Breast epithelium (tissue), 4 donors: ENCODE measurements around the gene FAM20C. TPM values are rescaled to one million over a fixed set of nuclear protein-coding genes. Genes with fewer than 3 reads are reported as not detected.
A peak's percentile ranks its signal among the peaks of the same experiment; 100 is the strongest.

Experiments
- DNase-seq, 2 donors: peaks; one replicate each; pipeline ENCODE4 v3.0.0-alpha.2; 2019; ENCODE audit warnings: low spot score in 2 of 2
- H3K27ac ChIP-seq, 2 donors: fragments of 200-600 bp; sonication (generic) in 1 of 2; one replicate each; pipeline ENCODE4 v1.5.1; 2016 to 2019; ENCODE audit warnings: mild to moderate bottlenecking in 1 of 2
- H3K27me3 ChIP-seq, 2 donors: fragments of 200-600 bp; sonication (generic) in 1 of 2; one replicate each; pipeline versions ENCODE4 v1.5.1 to v1.6.0; 2017 to 2019; ENCODE audit warnings: control low read depth in 1 of 2, mild to moderate bottlenecking in 1 of 2
- H3K36me3 ChIP-seq: fragments of 200-600 bp; one replicate; pipeline ENCODE4 v1.5.1; 2019
- H3K4me1 ChIP-seq, 2 donors: fragments of 200-600 bp; sonication (generic); one replicate each; pipeline ENCODE4 v1.5.1; 2016 to 2019; ENCODE audit warnings: control low read depth in 1 of 2
- H3K4me3 ChIP-seq, 3 donors: fragments of 200-600 bp; sonication (generic); 1 replicate in 2 of 3; 2 replicates in 1 of 3; pipeline ENCODE4 v1.5.1; 2016 to 2019; ENCODE audit warnings: mild to moderate bottlenecking in 3 of 3, moderate library complexity in 2 of 3
- H3K9me3 ChIP-seq, 2 donors: fragments of 200-600 bp; sonication (generic) in 1 of 2; one replicate each; pipeline ENCODE4 v1.5.1; 2016 to 2019; ENCODE audit warnings: control low read depth in 1 of 2
- CTCF ChIP-seq, 3 donors: fragments of 450-650 bp; IDR thresholded peaks; one replicate each; pipeline ENCODE4 v1.5.1; 2016 to 2017; ENCODE audit warnings: antibody characterized with exemption in 3 of 3, mild to moderate bottlenecking in 3 of 3, moderate library complexity in 3 of 3
- POLR2A ChIP-seq: fragments of 450-650 bp; IDR thresholded peaks from one replicate; pipeline ENCODE4 v1.6.1; 2016; ENCODE audit warnings: antibody characterized with exemption, mild to moderate bottlenecking, moderate library complexity
- POLR2AphosphoS5 ChIP-seq, 3 donors: sonication (generic); formaldehyde crosslinking; IDR thresholded peaks; one replicate each; pipeline ENCODE4 v1.6.1; 2017; ENCODE audit warnings: antibody characterized with exemption in 3 of 3
- intact Hi-C: fragments of 100-400 bp; cut with DNase I; formaldehyde crosslinking; loops from one replicate; pipeline ENCODE4 v1.15.1; 2023; ENCODE audit warnings: low total_unique reads
- total RNA-seq, 3 donors: library from RNA; depleted of rRNA; stranded (reverse); fragments of >200 nt; gene quantifications; one replicate each; pipeline ENCODE4 v1.1.0, GENCODE V29; 2016

FAM20C gene
- total RNA-seq, 3 donors from 2014 or later: 30.7 to 73.7 (median 71.0) TPM

DNA sequence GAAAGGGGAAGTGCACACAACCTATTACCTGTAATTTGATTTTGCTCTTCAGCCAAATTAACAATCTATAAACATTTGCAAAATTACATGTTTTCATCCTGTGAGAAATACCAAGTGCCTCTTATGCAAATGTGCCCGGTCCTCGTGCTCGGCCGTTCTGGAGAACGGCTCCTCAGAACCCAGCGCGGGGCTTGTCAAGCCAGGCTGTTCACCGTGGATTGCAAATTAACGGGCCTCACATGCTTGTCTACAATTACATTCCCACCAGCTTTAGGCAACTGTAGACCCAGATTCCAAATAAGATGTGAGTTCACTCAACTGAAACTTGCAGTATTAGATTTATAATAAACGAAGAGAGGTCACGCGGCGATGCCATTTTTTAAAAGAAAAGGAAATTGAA, 106.4 kb downstream of the FAM20C start:
- no peak for DNase-seq
- Histone ChIP-seq H3K27me3 (peaks cover 0 to 23% of the 10 kb centered on the region in 2 donors), H3K9me3 (no peaks in the 10 kb centered on the region), H3K36me3 (no peaks in the 10 kb centered on the region), H3K4me3 (no peak overlapping the region), H3K27ac (no peak overlapping the region), H3K4me1 (no peaks in the 10 kb centered on the region)
- TF ChIP-seq CTCF (IDR thresholded peaks at IDR 0.05) (no peak), POLR2AphosphoS5 (IDR thresholded peaks at IDR 0.05) (no peak)
- intact Hi-C loops: no loop called here

DNA sequence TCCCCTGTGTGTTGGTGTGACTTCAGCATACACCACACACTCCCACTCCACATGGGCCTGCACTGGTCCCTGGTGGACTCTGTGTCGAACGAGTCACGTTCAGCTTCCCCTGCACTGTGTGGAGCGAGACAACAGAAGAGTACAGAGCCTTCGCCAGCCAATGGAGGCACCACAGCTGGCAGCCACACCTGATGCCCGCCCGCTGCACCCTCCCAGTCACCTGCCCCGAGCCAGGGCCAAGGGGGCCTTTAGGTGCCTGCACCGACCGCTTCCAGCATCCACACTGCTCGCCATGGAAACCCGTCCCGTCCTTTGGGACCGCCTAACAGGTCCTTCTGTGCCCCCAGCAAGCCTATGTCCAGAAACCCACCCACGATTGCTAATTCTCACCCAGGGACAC, 106.8 kb downstream of the FAM20C start:
- DNase-seq: peak in 1 of 2 donors; percentile 45
- TF ChIP-seq POLR2A: no peak
- TF ChIP-seq POLR2AphosphoS5 (IDR thresholded peaks at IDR 0.05): no peak
- TF ChIP-seq CTCF (IDR thresholded peaks at IDR 0.05): no peak
- Histone ChIP-seq H3K4me1 (no peaks in the 10 kb centered on the region), H3K9me3 (no peaks in the 10 kb centered on the region), H3K36me3 (no peaks in the 10 kb centered on the region), H3K4me3 (no peak overlapping the region), H3K27me3 (peaks cover 0 to 19% of the 10 kb centered on the region in 2 donors), H3K27ac (no peak overlapping the region)
- intact Hi-C loops: no loop called here

GRCh38 chr7:299628-300027, 107.3 kb downstream of the FAM20C start:
- DNase-seq: peak in 1 of 2 donors; percentile 19
- Histone ChIP-seq H3K27ac (no peak overlapping the region), H3K36me3 (no peaks in the 10 kb centered on the region), H3K4me3 (no peak overlapping the region), H3K9me3 (no peaks in the 10 kb centered on the region), H3K27me3 (peaks cover 0 to 14% of the 10 kb centered on the region in 2 donors), H3K4me1 (no peaks in the 10 kb centered on the region)
- intact Hi-C loops: no loop called here
- TF ChIP-seq POLR2A: no peak
- TF ChIP-seq CTCF (IDR thresholded peaks at IDR 0.05): no peak
- TF ChIP-seq POLR2AphosphoS5 (IDR thresholded peaks at IDR 0.05): no peak

- DNase-seq: peak in 1 of 2 donors; percentile 34
- no peak overlapping the region for H3K27ac ChIP-seq
- H3K4me3 ChIP-seq: no peak overlapping the region
- H3K9me3 ChIP-seq: no peaks in the 10 kb centered on the region
- TF ChIP-seq POLR2AphosphoS5 (IDR thresholded peaks at IDR 0.05): no peak
- TF ChIP-seq CTCF (IDR thresholded peaks at IDR 0.05): no peak
- TF ChIP-seq POLR2A: no peak
- H3K27me3 ChIP-seq: peaks cover 0 to 10% of the 10 kb centered on the region in 2 donors
- H3K36me3 ChIP-seq: no peaks in the 10 kb centered on the region
- intact Hi-C loops: no loop called here
- no peaks in the 10 kb centered on the region for H3K4me1 ChIP-seq
These were observed 107.7 kb downstream of the FAM20C start for GRCh38 chr7:300048-300447.

DNA sequence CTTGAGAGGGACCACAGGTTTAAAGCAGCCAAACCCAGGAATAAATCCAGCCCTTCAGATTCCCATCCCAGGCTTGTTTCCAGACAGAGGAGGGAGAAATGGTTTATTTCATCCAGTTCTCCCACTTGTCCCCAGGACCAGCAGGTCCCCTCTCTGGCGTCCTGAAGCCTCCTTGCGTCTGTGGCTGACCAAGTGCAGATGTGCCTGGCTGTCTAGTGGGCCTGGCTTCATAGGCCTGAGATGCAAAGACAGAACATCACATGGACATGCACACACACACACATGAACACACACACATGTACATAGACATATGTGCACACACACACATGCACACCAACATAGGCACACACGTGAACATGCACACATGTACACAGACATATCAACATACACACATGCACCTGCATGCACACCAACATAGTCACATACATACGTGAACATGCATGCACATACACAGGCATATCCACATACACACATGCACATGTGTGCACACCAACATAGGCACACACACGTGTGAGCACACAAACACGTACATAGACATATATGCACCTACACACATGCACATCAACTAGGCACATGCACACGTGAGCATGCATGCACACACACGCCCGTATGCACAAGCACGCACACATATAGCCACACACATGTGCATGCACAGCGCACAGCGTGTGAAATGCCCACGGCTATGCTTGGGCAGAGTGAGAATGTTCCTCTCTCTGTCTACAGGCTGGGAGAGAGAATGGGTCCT, 108.3 kb downstream of the FAM20C start:
- no peak for TF ChIP-seq CTCF (IDR thresholded peaks at IDR 0.05)
- no peaks in the 10 kb centered on the region for H3K9me3 ChIP-seq
- H3K27me3 ChIP-seq: peaks cover 0 to 3% of the 10 kb centered on the region in 2 donors
- intact Hi-C loops: no loop called here
- H3K4me3 ChIP-seq: no peak overlapping the region
- no peaks in the 10 kb centered on the region for H3K4me1 ChIP-seq
- H3K27ac ChIP-seq: no peak overlapping the region
- peak in 1 of 2 donors; percentile 10 for DNase-seq
- no peaks in the 10 kb centered on the region for H3K36me3 ChIP-seq
